PFSK-1 (cell line): ENCODE results near the gene ZBED5.

Experiments
- FOXP2 ChIP-seq: optimal IDR thresholded peaks from 2 replicates; pipeline ENCODE3; 2011; ENCODE audit warnings: borderline replicate concordance, control low read depth, inconsistent platforms; ENCODE audit not compliant: insufficient read depth; ENCODE audit errors: extremely low read length, extremely low read depth
- POLR2AphosphoS5 ChIP-seq: IDR thresholded peaks from 2 replicates; pipeline ENCODE4 v1.6.1; 2012; ENCODE audit warnings: low read depth, mild to moderate bottlenecking, control low read depth, low read length, moderate library complexity
- REST ChIP-seq, 2 experiments: IDR thresholded peaks; 2 replicates each; pipeline versions ENCODE4 v1.6.1 to v1.8.0; 2011 to 2012; ENCODE audit warnings: low read depth in 2 of 2, low read length in 2 of 2, control low read depth in 1 of 2, inconsistent platforms in 1 of 2, mild to moderate bottlenecking in 1 of 2, moderate library complexity in 1 of 2; ENCODE audit not compliant: insufficient read depth in 1 of 2
- SIN3A ChIP-seq: IDR thresholded peaks from 2 replicates; pipeline ENCODE4 v1.6.1; 2012; ENCODE audit warnings: mild to moderate bottlenecking, low read length, moderate library complexity, borderline replicate concordance; ENCODE audit not compliant: insufficient read depth
- TAF1 ChIP-seq: IDR thresholded peaks from 2 replicates; pipeline ENCODE4 v1.6.1; 2012; ENCODE audit warnings: low read length, control low read depth, borderline replicate concordance; ENCODE audit not compliant: insufficient read depth

ZBED5 gene

GRCh38 chr11:10896493-10896892 lies 38.6 kb upstream of the ZBED5 start:
- TF ChIP-seq REST (IDR thresholded peaks at IDR 0.05; ENCODE audit: insufficient read depth in 1 of 2, low read depth in 2 of 2, low read length in 2 of 2) (no peak), FOXP2 (no peak), POLR2AphosphoS5 (no peak), TAF1 (no peak), SIN3A (no peak)

GRCh38 chr11:10895285-10895684 lies 37.4 kb upstream of the ZBED5 start:
- TF ChIP-seq TAF1 (no peak), POLR2AphosphoS5 (no peak), REST (IDR thresholded peaks at IDR 0.05; ENCODE audit: insufficient read depth in 1 of 2, low read depth in 2 of 2, low read length in 2 of 2) (no peak), SIN3A (no peak), FOXP2 (no peak)

GRCh38 chr11:10894666-10895065 lies 36.8 kb upstream of the ZBED5 start:
- TF ChIP-seq REST (IDR thresholded peaks at IDR 0.05; ENCODE audit: insufficient read depth in 1 of 2, low read depth in 2 of 2, low read length in 2 of 2) (no peak), FOXP2 (no peak), TAF1 (no peak), POLR2AphosphoS5 (no peak), SIN3A (no peak)

GRCh38 chr11:10893714-10894151 lies 35.9 kb upstream of the ZBED5 start:
- no peak for TF ChIP-seq TAF1
- no peak for TF ChIP-seq SIN3A
- TF ChIP-seq FOXP2: no peak
- no peak for TF ChIP-seq POLR2AphosphoS5
- no peak for TF ChIP-seq REST (IDR thresholded peaks at IDR 0.05; ENCODE audit: insufficient read depth in 1 of 2, low read depth in 2 of 2, low read length in 2 of 2)

GRCh38 chr11:10892250-10892649 lies 34.4 kb upstream of the ZBED5 start:
- TF ChIP-seq TAF1 (no peak), FOXP2 (no peak), SIN3A (no peak), REST (IDR thresholded peaks at IDR 0.05; ENCODE audit: insufficient read depth in 1 of 2, low read depth in 2 of 2, low read length in 2 of 2) (no peak)
